Smooth muscle cell of the pulmonary artery (primary cell): ENCODE measurements around the gene FKBP1C. TPM values are rescaled to one million over a fixed set of nuclear protein-coding genes. Genes with fewer than 3 reads are reported as not detected.

Source experiments
- total RNA-seq: library from RNA; depleted of rRNA; stranded (reverse); fragments of >200 nt; gene quantifications from 2 replicates; pipeline ENCODE4 v1.2.3, GENCODE V29; 2014

FKBP1C gene
- total RNA-seq, result 0.20 and 2.9 TPM in 2 replicates

GRCh38 chr6:63211343-63211742 is at the start of gene FKBP1C:
TSS of gene FKBP1C (plus strand) at chr6:63211469.

Other genes starting within 250 kb of the FKBP1C start
- 0.07 TPM in 1 of 2 replicates, not detected in the other for gene LGSN, start 108.5 kb downstream of the FKBP1C start, total RNA-seq